Uterus (tissue), 4 donors: ENCODE measurements around the gene B3GNT3. TPM values are rescaled to one million over a fixed set of nuclear protein-coding genes. Genes with fewer than 3 reads are reported as not detected.

Experiments used
- DNase-seq, 2 donors: peaks; one replicate each; pipeline ENCODE4 v3.0.0-alpha.2; 2019 to 2020
- H3K27ac ChIP-seq, 2 donors: fragments of 200-600 bp; sonication (generic); 1 replicate in 1 of 2; 2 replicates in 1 of 2; pipeline ENCODE4 v1.5.1; 2016 to 2018
- H3K27me3 ChIP-seq, 2 donors: fragments of 200-600 bp; sonication (generic); one replicate each; pipeline ENCODE4 v1.5.1; 2018 to 2019; ENCODE audit warnings: control low read depth in 1 of 2
- H3K36me3 ChIP-seq, 2 donors: fragments of 200-600 bp; sonication (generic); one replicate each; pipeline ENCODE4 v1.5.1; 2019; ENCODE audit warnings: control low read depth in 1 of 2
- H3K4me1 ChIP-seq, 2 donors: fragments of 200-600 bp; sonication (generic); one replicate each; pipeline ENCODE4 v1.5.1; 2018 to 2019; ENCODE audit warnings: control low read depth in 1 of 2
- H3K4me3 ChIP-seq, 2 donors: fragments of 200-600 bp; sonication (generic); 1 replicate in 1 of 2; 2 replicates in 1 of 2; pipeline ENCODE4 v1.5.1; 2018 to 2019; ENCODE audit warnings: mild to moderate bottlenecking in 1 of 2
- H3K9me3 ChIP-seq, 2 donors: fragments of 200-600 bp; sonication (generic); one replicate each; pipeline ENCODE4 v1.5.1; 2019; ENCODE audit warnings: control low read depth in 1 of 2
- CTCF ChIP-seq, 4 experiments: fragments of 200-600 bp in 2 of 4; fragments of 450-650 bp in 2 of 4; sonication (generic) in 2 of 4; IDR thresholded peaks; one replicate each; pipeline ENCODE4 v1.5.1; 2016 to 2019; ENCODE audit warnings: antibody characterized with exemption in 4 of 4, mild to moderate bottlenecking in 2 of 4, moderate library complexity in 1 of 4
- POLR2A ChIP-seq, 2 donors: fragments of 450-650 bp; IDR thresholded peaks; one replicate each; pipeline ENCODE4 v1.6.1; 2016; ENCODE audit warnings: antibody characterized with exemption in 2 of 2, mild to moderate bottlenecking in 1 of 2, moderate library complexity in 1 of 2
- intact Hi-C: fragments of 100-400 bp; cut with DNase I; formaldehyde crosslinking; loops from one replicate; pipeline ENCODE4 v1.15.1; 2023; ENCODE audit warnings: low total_unique reads
- total RNA-seq, 4 donors: library from RNA; depleted of rRNA in 3 of 4; stranded (reverse); fragments of >200 nt in 3 of 4; gene quantifications; one replicate each; pipeline versions ENCODE4 v1.1.0 to v1.2.4, GENCODE V29; 2014 to 2023
- donor health status: DM: yes; HTN: yes; CAD: no.

B3GNT3 gene
- total RNA-seq, 4 donors from 2014 or later = 1.4 TPM; not detected in 3

DNA sequence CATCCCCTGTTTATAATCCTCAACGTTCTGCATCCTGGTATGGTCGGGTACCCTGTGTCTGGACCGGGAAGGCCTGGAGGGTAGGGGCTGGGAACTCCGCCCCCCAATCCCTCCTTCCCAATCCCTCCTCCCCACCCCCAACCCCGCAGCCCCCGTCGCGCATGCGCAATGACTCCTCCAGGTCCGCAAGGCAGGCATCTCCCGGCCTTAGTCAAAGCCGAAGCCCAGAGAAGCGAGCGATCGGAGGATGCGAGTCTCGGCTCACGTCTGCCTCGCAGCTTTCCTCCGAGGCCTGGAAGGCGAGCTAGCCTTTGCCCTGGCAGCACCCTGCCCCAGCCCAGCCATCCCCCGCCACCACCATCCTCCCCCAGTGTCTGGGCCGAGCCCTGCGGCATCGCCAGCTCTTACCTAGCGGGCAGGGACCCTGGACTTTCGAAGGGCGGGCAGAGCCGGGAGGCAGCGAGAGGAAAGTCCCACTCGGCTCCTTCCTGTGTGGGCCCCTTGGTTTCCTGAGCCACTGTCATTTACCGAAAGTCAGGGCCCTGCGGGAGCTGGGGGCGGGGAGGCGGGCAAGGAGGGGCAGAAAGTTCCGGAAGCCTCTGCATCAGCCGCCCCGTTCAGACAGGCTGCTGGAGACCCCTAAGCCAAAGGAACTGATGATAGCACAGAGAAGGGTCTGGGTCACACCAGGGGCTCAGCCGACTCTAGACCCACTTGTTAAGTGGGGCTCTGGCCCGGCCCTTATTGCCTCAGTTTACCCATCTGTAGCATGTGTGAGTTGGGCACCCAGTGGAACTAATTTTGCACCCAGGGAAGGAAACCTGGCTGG, 52.8 kb downstream of the B3GNT3 start, which contains the start of gene JAK3:
JAK3 (minus strand) TSS at position 445 of the 829 bp plus-strand sequence. CDS start 3,565 bp downstream, outside the sequence.
- TF ChIP-seq POLR2A (IDR thresholded peaks at IDR 0.05) = no peak
- TF ChIP-seq CTCF (IDR thresholded peaks at IDR 0.05) = no peak
- DNase-seq = no peak
- Histone ChIP-seq H3K27me3 (no peaks in the 10 kb centered on the region), H3K27ac (peak within 1 kb of the TSS; percentile 57 to 59), H3K4me1 (no peaks in the 10 kb centered on the region), H3K36me3 (no peaks in the 10 kb centered on the region), H3K4me3 (peak within 1 kb of the TSS; percentile 7 to 19), H3K9me3 (no peaks in the 10 kb centered on the region)
- intact Hi-C loops = no loop called here

DNA sequence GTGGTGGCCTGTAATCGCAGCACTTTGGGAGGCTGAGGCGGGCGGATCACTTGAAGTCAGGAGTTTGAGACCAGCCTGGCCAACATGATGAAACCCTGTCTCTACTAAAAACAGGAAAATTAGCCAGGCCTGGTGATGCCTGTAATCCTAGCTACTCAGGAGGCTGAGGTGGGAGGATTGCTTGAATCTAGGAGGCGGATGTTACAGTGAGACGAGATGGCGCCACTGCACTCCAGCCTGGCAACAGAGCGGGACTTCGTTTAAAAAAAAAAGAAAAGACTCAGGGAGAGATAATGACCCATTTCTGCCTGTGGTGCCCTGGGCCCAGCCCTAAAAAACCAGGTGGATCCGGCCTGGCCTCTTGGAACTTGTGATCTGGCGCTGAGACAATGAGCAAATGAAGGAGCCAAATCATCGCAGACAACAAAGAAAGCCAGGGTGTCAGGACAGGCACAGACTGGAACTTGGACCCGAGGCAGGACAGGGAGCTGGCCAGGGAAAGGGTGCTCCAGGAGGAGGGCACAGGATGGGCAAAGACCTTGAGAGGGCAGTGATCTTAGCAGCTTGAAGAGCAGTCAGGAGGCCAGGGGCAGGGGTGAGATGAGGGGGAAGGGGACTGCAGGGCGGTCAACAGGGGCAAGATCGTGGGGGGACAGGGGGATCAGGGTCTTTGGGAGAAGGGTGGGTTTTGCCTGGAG, 53.8 kb downstream of the B3GNT3 start:
- Histone ChIP-seq H3K4me3 (no peak overlapping the region), H3K9me3 (no peaks in the 10 kb centered on the region), H3K4me1 (no peaks in the 10 kb centered on the region), H3K27me3 (no peaks in the 10 kb centered on the region), H3K27ac (peak overlapping the region in 1 of 2 donors; percentile 57), H3K36me3 (no peaks in the 10 kb centered on the region)
- DNase-seq = no peak
- intact Hi-C loops = no loop called here
- TF ChIP-seq CTCF (IDR thresholded peaks at IDR 0.05) = no peak
- no peak for TF ChIP-seq POLR2A (IDR thresholded peaks at IDR 0.05)

DNA sequence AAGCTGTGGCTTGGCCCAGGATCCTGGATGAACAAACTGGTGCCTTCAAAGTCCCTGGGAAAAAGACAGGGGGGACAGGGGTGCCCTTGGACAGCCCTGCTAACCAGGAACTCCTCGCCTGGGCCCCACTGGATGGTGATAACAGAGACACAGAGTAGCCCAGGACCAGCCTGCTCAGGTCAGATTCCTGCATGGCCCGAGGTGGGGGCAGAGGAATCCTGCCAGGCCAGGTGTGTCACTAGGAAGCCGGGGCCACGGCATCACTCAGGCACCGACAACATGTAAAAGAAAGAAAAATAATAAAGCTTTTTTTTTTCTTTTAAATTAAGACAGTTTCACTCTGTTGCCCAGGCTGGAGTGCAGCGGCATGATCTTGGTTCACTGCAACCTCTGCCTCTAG, 59.1 kb downstream of the B3GNT3 start:
- H3K27ac ChIP-seq = no peak overlapping the region
- no peaks in the 10 kb centered on the region for H3K9me3 ChIP-seq
- DNase-seq = no peak
- H3K4me3 ChIP-seq = no peak overlapping the region
- H3K4me1 ChIP-seq = no peaks in the 10 kb centered on the region
- TF ChIP-seq POLR2A (IDR thresholded peaks at IDR 0.05) (no peak), CTCF (IDR thresholded peaks at IDR 0.05) (no peak)
- no peaks in the 10 kb centered on the region for H3K36me3 ChIP-seq
- no peaks in the 10 kb centered on the region for H3K27me3 ChIP-seq
- intact Hi-C loops = no loop called here

GRCh38 chr19:17855280-17856152, 60.6 kb downstream of the B3GNT3 start:
- no peak for TF ChIP-seq POLR2A (IDR thresholded peaks at IDR 0.05)
- TF ChIP-seq CTCF (IDR thresholded peaks at IDR 0.05) = peak; percentile 92 to 97 (median 94)
- intact Hi-C loops = no loop called here
- Histone ChIP-seq H3K27me3 (no peaks in the 10 kb centered on the region), H3K4me3 (no peak overlapping the region), H3K9me3 (no peaks in the 10 kb centered on the region), H3K4me1 (no peaks in the 10 kb centered on the region), H3K27ac (no peak overlapping the region), H3K36me3 (no peaks in the 10 kb centered on the region)
- DNase-seq = peak; percentile 79 to 87
